NCI-H345 (cell line): ENCODE data around the gene CARD8.
"Not testable (repeated sequence)": the region's sequence is repeated elsewhere in the genome, so short reads cannot be mapped to it uniquely, and the experiment has no call there.

Source experiments
- DNase-seq: peaks from one replicate; lab custom pipeline; 2025; lab: John Stamatoyannopoulos, UW

The CARD8 gene, protein sequence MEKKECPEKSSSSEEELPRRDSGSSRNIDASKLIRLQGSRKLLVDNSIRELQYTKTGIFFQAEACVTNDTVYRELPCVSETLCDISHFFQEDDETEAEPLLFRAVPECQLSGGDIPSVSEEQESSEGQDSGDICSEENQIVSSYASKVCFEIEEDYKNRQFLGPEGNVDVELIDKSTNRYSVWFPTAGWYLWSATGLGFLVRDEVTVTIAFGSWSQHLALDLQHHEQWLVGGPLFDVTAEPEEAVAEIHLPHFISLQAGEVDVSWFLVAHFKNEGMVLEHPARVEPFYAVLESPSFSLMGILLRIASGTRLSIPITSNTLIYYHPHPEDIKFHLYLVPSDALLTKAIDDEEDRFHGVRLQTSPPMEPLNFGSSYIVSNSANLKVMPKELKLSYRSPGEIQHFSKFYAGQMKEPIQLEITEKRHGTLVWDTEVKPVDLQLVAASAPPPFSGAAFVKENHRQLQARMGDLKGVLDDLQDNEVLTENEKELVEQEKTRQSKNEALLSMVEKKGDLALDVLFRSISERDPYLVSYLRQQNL

DNA sequence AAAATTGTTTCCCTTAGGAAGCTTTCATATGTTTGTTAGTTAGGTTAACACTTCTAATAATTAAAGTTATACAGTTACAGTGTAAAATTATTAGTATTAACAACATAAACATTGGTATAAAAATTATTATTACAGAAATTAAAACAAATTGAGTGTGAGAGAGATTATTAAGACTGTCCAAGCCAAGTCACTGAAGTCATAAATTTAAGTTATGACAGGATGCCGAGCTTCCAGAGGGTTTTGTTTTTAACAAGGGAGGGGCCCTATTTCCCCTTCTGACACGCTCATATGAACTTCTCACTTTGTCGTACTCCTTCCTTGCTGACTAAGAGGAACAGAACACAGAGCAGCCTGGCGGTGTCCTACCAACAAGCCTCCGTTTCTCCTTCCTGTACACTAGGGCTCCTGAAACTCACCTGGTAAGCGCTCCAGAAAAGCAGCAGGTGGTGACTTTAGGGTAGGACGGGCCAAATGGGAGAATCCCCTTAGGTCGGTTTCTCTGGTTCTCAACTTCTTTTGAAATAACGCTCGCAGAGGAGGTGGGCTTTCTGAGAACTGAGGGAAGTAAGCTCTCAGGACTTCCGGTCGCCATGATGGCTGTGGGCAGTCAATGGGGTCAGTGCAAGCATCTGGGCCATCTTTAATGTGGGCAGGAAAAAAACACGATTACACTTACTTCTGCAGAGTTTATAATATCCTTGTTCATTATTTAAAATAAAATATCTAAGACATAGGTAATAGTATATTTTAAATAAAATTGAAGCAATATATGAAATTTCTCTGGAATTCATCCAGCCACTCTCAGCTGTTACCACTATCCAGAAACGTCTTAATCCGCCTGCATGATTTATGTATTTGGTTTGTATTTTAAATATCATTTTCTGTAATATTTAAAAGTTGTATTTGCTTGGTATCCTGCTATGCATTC lies at the start of gene CARD8:
TSS of gene CARD8 (minus strand) at position 537 of the 928 bp plus-strand sequence. CDS start 14,892 bp downstream, outside the sequence.
- DNase-seq = peak; percentile 77

DNA sequence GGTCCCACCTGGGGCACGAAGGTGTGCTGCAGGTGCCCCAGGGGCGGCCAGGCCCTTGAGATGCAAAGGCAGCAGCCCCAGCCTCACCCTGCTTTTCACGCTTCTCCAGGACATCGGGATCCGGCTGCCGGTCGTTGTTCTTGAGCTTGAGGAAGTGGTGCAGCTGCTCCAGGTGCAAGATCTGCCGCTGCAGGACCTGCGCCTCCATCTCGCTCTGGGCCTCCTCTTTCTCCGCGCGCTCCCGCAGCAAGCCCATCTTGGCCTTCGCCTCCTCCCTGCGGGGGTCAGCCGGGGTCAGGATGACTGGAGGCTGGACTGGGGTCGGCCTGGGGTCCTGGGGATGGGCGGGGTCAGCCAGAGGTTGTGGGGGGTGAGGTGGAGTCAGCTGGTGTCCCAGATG lies 48.2 kb upstream of the CARD8 start:
- DNase-seq = no peak

DNA sequence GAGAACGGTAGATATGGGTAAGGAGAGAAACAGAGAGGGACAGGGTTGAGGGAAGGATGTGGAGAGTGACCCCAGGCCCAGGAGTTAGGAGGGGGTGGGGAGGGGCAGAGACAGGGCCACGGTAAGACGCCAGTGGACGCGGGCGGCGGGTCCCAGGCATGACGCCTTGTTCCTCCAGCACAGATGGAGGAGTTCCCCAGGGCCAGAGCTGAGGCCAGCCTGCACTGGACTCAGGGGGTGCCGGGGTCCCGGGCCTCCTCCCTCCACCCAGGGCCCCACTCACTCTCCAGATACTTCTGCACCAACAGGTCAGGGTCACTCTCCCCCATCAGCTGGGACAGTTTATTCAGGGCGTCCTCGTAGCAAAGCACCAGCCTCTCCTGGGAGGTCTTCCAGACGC lies 47.7 kb upstream of the CARD8 start:
- no peak for DNase-seq

DNA sequence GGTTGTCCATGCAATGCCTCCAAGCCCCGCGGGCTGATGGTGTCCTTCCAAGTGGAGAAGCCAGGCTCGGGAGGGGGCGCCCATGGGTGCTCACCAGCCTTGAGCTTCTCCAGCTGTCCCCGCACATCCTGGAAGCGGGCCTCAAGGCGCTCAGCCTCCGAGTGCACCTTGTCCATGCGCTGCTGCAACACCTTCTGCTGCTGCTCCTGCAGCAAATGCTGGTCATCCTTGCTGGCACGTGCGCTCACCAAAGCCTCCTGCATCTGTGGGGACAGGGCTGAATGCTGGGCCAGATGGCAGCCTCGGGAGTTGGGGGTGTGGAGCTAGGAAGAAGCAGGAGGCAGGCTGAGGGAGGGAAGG lies 46.9 kb upstream of the CARD8 start:
- DNase-seq = no peak

DNA sequence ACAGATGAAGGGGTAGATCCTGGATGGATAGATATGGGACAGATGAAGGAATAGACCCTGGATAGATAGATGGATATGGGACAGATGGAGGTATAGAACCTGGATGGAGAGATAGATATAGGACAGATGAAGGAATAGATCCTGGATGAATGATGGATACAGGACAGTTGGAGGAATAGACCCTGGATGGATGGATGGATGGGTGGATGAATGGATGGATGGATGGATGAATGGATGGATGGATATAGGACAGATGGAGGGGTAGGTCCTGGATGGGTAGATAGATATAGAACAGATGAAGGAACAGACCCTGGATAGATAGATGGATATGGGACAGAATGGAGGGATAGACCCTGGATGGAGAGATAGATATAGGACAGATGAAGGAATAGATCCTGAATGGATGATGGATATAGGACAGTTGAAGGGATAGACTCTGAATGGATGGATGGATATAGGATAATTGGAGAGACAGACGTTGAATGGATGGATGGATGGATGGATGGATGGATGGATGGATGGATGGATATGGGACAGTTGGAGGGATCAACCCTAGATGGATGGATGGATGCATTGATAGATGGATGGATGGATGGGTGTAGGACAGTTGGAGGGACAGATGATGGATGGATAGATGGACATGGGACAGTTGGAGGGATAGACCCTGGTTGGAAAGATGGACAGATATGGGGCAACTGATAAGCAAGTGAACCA lies 46.3 kb upstream of the CARD8 start:
- DNase-seq = no peak

DNA sequence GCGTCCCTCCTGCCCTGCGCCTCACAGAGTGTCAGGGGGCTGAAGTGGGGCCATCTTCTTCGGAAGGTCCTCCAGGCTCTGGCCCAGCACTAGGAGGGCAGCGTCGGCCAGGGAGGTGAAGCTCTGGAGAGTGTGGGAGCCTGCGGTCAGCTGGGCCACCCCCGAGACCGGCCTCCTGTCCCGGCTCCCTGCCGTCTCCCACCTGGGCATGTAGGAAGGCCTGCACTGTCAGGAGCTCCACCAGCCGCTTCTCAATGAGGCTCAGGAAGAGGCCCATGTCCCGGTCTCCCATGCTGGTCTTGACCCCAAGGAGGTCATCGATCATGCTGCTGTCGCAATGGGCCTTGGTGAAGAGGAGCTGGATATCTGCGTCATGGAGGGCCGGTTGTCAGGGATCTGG lies 42.3 kb upstream of the CARD8 start:
- DNase-seq = no peak

DNA sequence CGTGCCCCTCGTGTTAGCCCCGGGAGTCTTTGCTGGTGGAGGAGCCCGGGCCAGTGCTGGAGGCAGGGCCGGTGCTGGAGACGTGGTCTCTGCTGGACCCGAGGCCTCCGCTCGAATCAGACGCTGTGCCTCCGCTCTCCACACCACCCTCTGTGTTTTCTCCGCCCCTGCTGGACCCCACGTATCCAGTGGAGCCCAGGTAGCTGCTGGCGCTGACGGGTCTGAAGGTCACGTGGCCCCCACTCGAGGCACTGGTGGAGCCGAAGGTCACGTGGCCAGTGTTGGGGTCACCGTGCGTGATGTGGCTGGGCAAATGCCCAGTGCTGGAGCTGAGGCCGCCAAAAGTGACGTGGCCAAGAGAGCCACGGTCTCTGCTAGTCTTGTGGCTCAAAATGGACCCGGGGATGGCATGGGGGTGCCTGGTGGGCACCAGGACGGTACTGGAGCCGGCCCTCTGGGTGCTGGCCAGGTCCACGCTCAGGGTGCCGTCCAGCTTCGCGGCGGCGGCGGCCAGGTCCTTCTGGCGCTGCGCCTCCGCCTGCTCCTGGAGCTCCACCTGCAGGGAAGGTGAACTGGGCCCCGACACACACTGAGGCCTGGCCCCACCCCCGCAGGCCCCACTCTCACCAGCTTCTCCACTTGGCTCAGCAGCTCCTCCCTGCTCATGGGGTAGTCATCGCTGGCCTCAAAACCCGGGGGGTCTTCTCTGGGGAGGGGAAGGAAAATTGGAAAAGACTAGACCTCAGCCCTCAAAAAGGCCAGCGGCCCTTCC lies 41.4 kb upstream of the CARD8 start:
- no peak for DNase-seq

DNA sequence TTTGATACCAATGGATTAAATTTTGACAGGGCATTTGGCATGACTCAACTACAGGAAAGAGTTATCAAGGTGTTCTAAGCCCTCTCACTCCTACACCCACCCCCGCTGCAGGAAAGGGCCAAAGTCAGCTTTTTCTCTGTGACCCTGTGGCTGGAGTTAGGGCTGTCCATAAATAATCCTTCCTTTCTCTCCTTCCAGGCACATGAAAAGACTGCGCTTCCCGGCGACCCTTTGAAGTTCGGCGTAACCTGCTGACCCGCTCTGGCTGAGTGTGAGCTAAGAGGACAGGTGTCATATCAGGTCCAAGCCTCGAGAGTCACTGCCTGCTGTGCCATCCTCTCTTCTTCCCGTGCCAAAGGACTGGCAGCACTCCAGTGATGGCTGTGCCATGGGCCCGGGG lies 39.7 kb upstream of the CARD8 start:
- no peak for DNase-seq

DNA sequence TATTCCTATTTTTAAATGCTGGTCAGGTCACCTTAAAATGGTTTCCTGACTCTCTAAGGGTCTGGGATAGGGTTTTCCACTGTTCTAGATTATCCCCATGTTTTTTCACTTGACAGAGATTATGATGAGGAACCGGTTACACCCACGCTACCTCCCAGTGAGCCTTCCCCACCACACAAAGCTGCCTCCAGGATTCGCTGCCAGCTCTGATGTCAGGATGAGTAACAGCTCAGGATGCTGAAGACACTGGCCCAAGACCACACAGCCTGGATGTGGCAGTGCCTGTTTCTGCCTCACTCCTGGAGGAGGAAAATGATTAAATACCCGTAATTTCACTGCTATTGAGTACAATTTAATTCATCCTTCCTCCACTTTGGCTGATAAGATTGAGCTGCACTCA lies 37.1 kb upstream of the CARD8 start:
- no peak for DNase-seq

DNA sequence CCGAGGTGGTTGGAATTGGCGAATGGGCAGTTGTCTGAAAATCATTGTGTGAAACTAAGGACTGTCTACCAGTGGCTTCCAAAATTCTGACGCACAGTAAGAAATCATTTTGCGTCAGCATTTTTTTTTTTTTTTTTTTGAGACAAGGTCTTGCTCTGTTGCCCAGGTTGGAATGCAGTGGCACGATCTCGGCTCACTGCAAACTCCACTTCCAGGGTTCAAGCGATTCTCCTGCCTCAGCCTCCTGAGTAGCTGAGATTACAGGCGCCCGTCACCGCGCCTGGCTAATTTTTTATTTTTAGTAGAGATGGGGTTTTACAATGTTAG lies 35.7 kb upstream of the CARD8 start:
- not testable (repeated sequence) for DNase-seq

DNA sequence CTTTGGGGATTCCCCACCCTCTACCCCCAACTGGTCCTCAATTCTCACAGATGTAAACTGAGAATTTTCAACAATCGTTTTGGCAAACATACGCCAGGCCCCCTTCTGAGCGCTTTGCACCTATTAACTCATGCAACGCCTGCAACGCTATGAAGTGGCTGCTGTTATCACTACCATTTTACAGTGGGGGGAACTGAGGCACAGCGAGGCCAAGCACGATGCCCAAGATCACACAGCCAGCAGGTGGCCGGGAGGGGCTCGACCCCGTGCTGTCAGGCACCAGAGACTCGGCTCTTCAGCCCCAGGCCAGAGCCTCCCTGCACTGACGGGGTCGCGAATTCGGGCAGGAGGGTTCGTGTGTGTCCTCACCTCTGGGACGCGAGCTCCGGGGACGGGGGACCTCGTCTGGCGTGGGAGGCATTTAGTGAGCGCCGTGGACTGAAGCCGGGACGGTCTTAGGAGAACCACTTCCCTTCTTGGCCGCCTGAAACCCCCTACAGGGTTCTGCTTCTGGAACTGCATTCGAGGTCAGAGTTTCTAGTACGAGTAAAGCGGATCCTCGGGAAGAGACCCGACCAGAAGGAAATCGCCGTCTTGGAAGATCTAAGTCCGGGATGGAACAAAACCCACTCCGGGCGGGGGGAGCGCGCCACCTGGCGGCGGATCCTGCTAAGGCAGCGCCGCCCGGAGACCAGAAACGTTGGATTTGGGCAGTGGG lies 35.2 kb upstream of the CARD8 start:
- peak; percentile 26 for DNase-seq

DNA sequence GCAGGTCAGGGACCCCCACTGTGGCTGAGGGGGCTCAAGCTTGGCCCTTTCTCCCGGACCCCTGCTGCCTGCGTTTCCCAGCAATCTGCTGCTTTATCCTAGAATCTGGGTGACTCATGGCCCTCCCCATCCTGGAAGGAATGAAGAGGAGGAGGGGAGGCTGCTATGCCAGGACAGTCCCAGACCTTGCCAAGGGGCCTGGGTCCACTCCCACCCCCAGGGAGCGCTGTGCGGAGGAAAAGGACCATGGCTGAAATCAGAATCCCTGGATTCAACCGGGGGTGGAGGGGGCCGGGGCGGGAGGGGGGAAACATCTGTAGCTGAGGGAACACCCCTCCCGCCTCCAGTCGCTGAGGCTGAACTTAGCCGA lies 34.7 kb upstream of the CARD8 start:
- DNase-seq = no peak

DNA sequence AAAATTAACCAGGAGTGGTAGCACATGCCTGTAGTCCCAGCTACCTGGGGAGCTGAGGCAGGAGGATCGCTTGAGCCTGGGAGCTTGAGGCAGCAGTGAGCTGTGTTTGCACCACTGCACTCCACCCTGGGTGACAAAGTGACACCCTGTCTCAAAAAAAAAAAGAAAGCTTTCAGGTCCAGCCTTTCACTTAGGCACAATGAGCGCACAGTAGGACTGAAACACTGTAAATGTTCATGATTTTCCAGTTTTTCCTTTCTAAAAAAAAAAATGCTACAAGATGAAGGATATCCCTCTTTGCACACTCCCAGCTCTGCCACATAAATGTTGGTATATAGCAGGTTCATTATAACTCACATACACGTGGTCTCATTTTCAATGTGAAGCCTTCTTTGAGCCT lies 32.0 kb upstream of the CARD8 start:
- DNase-seq = no peak

DNA sequence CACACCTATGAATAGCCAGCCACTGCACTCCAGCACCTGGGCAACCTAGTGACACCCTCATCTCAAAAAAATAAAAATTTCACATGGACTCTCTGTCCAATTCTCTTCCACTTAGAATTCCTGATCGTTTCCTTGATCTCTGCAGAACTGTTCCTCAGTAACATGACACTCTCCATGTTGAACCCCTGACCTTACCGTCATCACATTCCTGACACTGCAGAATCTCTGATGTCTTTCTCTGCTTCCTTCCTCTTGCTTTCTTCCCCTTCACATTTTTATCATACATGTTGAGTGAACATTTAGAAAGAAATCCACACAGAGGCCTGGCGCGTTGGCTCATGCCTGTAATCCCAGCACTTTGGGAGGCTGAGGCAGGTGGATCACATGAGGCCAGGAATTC lies 29.2 kb upstream of the CARD8 start:
- DNase-seq = no peak

DNA sequence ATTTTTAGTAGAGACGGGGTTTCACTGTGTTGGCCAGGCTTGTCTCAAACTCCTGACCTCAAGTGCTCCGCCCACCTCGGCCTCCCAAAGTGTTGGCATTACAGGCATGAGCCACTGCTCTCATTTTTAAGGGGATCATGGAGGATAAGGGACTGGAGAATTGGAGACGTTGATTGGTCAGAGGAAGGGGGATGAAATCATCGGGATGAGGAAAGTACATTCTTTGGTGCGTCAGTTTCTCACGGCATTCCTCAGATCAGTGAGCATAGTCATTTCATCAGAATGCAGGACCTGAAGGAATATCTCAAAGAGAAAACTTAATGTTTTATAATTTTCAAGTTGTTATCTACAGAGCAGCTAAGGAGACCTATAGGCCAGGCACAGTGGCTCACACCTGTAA lies 28.2 kb upstream of the CARD8 start:
- no peak for DNase-seq

DNA sequence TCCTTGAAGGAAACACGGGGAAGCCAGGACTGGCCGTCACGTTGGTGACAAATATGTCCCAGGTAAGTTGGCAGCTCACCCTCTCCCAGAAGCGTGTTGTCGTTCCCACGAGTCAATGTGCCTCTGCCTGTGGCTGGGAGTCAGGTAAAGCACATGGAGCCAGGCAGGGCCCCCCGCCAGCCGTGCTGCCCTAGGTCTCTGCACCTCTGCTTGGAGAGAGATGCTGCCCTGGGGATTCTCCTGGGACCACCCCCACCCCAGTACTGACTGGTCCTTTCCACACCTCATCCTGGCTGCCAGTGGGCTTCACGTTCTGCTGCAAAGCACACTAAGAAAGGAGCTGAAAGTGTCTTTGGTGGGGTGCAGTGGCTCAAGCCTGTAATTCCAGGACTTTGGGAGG lies 24.0 kb upstream of the CARD8 start:
- no peak for DNase-seq

DNA sequence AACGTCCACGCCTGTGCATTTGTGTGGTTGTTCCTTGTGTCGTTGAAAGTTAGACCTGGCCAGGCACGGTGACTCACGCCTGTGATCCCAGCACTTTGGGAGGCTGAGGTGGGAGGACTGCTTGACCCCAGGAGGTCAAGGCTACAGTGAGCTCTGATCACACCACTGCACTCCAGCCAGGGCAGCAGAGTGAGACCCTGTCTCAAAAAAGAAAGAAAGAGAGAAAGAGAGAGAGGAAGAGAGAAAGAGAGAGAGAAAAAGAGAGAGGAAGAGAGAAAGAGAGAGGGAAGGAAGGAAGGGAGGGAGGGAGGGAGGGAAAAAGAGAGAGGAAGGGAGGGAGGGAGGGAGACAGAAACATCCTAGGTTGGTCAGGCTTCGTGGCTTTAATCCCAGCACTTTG lies 19.2 kb upstream of the CARD8 start:
- DNase-seq = no peak

DNA sequence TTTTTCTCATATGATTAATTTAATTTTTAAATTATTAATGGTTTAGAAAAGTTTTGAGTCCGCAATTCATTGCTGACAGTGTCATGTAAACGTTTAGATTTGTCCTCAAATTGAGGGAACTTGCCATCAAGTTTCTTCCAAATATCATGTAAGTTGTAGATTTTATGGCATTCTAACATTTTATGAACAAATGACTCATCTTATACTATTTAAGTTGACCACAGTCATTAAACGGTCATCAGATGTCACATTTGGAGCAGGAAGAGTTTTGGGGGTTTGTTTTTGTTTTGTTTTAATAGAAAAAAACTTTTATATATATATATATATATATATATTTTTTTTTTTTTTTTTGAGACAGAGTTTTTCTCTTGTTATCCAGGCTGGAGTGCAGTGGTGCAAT lies 18.5 kb upstream of the CARD8 start:
- no peak for DNase-seq

DNA sequence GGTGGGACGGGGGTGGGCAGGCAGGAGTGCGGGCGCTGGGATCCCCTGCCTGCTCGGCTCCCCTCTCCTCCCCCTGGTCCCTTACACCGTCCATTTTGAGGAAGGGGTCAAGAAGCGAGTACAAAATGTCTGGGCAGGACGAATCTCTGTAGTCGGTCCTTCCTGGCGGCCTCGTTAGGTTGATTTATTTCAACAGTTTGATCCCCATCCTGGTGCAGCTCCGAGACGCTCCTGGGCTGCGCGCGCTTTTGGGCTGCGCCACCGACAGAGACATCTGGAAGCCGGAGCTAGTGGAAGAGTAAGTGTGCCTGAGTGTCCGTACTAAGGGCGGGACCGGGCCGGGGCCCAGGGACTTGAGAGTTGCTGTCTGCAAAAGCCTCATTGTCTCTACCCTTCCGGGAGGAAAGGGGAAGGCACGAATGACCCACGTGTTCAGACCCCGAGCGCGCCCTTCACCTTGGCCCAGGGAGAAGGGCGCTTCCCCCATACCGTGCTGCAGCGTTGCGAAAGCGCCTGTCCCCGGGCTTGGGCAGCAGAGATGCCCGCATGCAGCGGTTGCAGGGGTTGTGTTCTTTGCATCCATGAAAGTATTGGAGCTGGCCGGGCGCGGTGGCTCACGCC lies 15.9 kb upstream of the CARD8 start:
- no peak for DNase-seq

DNA sequence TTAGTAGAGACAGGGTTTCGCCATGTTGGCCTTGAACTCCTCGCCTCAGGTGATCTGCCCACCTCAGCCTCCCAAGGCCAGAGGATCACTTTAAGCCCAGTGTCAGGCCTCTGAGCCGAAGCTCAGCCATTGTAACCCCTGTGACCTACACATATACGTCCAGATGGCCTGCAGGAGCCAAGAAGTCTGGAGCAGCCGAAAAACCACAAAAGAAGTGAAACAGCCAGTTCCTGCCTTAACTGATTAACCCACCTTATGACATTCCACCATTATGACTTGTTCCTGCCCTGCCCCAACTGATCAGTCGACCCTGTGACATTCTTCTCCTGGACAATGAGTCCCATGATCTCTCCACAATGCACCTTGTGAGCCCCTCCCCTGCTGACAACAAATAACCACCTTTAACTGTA lies 13.9 kb upstream of the CARD8 start:
- DNase-seq = not testable (repeated sequence)

DNA sequence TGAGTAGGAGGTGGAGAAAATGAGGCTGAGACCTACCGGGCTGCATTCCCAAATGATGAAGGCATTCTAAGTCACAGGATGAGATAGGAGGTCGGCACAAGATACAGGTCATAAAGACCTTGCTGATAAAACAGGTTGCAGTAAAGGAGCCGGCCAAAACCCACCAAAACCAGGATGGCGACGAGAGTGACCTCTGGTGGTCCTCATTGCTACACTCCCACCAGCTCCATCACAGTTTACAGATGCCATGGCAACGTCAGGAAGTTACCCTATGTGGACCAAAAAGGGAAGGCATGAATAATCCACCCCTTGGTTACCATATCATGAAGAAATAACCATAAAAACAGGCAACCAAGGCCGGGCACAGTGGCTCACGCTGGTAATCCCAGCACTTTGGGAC lies 9.6 kb upstream of the CARD8 start:
- not testable (repeated sequence) for DNase-seq
